NT2/D1 (cell line): ENCODE data around the gene MED13.

Experiments used
- SUZ12 ChIP-seq: IDR thresholded peaks from 2 replicates; pipeline ENCODE4 v1.6.1; 2011; ENCODE audit not compliant: insufficient read length, insufficient read depth; ENCODE audit errors: extremely low read depth
- YY1 ChIP-seq: IDR thresholded peaks from 2 replicates; pipeline ENCODE4 v1.6.1; 2011; ENCODE audit not compliant: insufficient read length, insufficient read depth
- ZNF274 ChIP-seq: IDR thresholded peaks from 2 replicates; pipeline ENCODE4 v1.6.1; 2011; ENCODE audit warnings: mild to moderate bottlenecking, low read depth, low read length

GRCh38 chr17:62084585-62084984, 19.5 kb upstream of the MED13 start:
- TF ChIP-seq ZNF274 (no peak), SUZ12 (no peak), YY1 (no peak)
